ENCODE results near the gene TLL2.

Gene TLL2

DNA sequence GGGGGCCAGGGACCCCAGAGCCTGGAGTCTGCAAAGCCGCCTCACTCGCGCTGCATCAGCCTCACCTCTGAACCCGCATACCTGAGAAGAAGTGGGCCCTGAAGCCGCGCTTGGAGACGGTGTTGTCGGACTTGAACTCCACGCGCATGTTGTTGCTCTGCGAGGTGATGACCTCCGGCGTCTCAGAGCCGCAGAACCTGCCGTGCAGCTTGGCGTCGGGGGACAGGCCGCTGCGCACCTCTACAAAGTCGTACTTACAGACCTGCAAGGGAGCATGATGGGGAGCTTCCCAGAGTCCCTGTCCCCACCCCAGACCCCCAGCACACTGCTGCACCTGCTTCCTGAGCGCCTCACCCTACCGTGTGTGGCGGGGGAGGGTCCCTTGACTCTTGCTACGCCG, 129.2 kb downstream of the TLL2 start:
- DNase-seq: no peak

DNA sequence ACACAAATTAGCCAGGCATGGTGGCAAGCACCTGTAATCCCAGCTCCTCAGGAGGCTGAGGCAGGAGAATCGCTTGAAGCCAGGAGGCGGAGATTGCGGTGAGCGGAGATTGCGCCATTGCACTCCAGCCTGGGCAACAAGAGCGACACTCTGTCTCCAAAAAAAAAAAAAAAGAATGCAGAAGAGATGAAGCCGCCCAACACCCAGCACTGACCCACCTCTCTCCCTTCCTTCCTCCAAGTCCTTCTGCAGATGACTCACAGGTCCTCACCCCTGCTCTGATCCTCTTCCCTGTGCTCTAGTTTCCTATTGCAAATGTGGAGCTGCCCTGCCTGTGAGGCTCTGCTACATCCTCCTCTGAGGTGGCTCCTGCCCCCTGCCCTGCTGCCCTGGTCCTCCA, 132.9 kb downstream of the TLL2 start:
- DNase-seq: no peak

DNA sequence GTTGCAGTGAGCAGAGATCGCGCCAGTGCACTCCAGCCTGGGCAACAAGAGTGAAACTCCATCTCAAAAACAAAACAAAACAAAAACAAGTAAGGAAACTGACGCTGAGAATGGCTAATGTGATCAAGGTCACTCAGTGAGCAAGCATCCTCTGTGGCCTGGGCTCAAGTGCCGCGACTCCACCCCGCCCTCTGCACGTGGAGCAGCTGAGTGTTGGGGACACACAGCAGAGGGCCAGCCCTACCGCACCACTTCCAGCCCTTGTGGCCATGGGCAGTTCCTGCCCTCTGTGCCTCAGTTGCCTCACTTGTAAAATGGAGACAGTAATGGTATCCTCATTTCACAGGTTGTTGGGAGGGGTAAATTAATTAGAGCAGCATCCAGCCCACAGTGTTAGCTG, 134.0 kb downstream of the TLL2 start:
- no peak for DNase-seq

DNA sequence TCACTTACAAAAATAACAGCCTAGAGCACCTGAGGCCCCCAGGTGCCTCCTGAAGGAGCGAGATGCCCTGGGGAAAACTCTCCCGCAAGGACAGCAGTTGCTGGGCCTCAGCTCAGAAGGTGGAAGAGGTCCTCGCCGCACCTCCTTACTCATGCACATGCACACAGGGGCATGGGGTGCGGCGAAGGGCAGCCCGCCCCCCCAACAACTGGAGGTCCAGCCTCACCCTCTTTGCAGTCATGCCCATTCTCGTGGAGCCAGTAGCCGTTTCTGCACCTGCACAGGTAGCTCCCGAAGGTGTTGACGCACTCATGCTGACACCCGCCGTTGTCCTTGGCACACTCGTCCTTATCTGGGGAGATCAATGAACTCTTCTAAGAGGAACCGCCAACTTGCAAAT, 135.0 kb downstream of the TLL2 start:
- DNase-seq: no peak

DNA sequence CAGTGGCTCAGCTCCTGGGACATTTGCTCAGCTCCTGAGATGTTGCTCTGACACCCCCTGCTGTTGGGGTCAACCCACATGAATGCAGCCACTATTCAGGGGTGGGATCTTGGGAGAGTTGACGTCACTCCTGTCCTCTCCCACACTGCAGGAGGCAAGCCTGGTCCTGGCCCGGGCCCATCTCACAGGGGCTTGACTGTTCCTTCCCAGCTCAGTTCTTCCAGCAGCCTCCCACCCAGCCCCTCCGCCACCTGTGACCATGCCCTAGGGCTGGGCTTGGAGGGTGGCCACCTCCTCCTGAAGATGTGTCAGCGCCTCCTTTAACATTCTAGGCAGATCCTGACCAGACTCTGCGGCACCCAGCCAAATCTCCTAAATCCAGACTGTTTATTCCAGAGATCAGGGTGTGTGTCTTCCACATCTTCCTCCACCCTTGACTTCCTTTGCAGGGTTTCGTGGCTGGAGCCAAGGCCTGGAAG, 135.9 kb downstream of the TLL2 start:
- no peak for DNase-seq

DNA sequence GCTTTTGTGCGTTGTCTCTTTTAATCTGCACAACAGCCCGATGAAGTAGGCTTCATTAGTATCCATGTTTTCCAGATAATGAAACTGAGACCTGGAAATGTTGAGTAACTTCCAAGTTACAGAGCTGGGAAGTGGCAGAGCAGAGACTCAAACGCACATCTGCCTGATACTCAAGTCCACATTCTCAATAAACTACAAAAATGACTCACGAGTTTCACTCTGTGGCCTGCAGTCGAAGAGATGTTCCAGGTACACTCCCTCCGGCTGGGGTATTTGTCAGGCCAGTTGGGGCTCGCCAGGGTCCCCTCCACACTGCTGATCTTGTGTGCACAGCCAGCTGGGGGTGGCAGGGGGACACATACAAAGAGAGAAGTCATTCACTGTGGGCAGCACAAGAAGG, 137.2 kb downstream of the TLL2 start:
- no peak for DNase-seq

DNA sequence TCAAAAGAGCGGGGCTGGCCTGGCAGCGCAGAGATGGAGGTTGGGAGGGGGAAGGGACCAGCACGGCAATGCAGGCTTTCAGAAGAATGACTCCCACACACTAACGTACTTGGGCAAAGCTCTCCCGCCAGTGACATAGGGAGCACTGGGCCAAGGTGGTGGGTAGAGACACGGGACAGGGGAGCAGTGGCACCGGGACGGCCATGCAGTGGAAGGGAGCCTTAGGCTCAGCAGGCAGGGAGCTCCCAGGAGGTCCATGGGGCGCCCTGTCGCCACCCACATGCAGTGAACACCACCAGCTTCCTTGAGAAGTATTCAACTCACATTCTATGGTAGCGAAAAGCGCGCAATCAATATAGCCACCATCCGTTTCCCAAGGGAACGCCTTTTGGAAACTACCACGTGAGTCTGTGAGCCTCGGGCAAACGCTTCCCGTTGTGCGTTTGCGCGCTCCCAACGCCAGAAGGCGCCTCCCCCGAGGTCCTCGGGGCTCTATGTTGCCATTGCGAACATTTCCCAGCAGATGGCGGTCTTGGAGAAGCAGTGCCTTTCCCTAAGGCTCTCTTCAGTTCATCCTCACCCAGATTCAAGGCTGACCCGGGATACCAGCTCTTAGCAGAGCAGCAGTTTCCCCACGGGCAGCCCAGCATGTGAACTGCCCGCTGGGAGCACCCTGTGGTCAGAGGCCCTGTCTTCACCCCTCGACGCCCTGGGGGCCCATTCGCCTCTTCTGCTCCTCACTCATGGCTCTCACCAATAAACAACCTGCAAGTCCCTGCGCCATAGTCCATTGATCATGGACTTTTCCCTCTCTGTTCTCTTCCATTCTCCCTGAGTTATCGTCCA, 138.5 kb downstream of the TLL2 start:
- peak; percentile 83 to 88 for DNase-seq

DNA sequence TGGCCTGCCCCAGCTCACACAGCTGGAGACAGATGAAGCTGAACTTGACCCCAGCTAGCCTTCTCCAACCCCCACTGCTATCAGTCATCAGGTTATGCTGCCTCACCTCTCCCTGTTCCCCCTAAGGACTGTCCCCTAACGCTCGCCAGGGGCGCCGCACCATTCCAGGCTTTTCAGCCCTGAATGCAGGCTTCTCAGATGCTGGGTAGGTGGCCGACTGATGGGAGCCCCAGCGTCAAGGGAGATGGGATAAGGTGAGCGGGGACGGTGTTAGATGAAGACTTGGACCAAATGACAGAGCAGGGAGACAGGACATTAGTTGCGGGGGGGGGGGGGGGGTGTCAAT, 139.1 kb downstream of the TLL2 start:
- no peak for DNase-seq

DNA sequence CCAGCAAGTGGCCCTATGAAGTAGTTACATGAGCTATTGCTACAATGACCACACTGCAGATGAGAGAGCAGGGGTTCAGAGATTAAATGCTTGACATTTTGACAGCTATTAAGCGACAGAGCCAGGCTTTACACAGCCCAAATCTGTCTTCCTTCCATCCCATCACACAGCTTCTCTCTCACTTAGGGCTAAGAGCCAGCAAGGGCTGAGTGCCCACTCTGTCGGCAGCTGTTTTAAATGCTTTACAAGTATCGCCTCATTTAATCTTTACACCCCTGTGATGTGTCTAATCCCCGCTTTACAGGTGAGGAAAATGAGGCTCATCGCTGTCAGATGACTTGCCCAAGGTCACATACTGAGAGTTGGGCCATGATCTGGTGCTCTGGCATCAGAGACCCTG, 139.7 kb downstream of the TLL2 start:
- DNase-seq: no peak

DNA sequence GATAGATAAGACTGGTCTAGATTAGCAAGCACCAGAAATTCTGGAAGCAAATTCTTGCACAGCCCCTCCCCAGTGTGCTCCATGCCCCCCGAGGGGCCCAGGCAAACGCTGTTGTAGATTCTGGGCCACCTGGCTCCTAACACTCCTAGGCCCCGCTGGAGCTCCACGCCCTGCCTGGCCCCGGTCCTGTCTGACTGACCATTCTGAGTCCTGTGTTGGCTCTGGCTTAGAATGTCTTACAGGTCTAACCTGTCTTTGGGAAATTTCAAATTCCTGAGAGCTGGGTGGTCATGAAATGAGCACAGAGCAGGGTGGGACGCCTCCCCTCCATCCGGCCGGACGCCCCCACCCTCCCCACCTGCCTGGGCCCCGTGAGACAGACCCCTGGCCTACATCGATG, 142.4 kb downstream of the TLL2 start:
- no peak for DNase-seq

DNA sequence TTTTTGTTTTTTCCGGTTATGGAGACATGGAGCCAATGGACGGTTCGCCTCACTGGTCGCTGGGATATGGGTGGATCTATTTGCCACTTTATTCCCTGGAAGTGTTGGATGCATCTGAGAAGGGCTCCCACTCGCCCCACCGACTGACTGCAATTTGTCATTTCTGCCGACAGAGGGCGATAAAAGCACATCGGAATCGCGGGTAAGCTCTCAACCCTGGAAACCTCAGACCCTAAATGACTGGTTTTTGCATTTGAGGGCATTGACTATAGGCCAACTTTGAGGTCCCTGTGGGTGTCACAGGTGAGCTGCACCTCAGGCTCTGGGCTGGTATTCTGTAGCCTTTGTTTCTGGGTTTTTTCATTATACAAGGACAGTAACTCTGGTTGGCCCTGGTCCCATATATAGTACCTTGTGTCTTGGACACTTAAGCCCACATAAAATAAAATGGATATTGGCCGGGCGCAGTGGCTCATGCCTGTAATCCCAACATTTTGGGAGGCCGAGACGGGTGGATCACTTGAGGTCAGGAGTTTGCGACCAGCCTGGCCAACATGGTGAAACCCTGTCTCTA, 143.1 kb downstream of the TLL2 start:
- peak; percentile 58 to 61 for DNase-seq

DNA sequence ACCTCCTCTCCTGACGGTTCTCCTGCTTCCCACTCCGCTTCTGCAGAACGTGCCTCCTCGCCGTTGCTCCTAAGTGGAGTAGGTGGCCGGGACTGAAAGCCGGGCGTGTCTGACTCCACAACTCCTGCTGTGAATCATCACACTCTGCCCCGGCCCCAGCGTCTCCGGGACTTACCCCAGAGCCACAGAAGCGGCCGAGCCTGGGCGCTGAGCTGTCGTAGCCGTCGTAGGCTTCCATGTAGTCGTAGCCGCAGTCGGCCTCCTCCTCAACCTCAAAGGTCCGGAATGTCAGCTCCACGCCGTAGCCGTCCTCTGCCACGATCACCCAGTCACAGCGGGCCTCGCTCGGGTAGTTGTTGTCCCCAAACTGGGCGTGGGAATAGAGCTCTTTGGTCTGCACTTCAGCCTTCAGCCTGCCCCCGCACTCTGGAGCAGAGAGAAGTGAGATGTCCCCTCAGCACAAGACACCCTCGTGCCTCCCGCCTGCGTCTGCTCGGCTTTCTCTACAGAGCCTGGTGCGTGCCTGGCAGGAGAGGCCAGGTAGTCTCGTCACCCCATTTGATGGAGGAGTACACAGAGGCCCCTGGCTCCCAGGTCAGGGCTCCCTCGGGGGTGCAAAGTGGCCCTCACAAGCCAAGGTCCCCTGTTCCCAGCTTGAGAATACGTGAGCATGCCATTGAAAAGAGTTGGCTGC, 143.7 kb downstream of the TLL2 start:
- DNase-seq: no peak

DNA sequence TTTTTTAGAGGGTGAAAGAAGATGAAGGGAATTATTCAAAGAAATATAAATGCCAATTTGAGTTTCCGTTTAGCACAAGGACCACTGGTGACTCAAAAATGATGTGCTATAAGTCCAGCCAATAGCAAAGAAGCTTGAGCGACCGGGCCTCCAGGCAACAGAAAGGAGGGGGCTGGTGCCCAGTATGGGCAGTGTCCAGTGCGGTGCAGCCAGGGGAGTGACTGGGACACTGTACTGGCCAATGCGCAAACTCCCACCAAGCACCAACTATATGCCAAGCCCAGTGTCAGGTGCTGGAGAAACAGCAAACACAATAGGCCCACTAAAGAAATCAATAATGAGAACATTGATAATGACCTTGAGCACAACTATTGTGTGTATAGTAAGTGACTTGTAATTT, 144.8 kb downstream of the TLL2 start:
- DNase-seq: no peak

DNA sequence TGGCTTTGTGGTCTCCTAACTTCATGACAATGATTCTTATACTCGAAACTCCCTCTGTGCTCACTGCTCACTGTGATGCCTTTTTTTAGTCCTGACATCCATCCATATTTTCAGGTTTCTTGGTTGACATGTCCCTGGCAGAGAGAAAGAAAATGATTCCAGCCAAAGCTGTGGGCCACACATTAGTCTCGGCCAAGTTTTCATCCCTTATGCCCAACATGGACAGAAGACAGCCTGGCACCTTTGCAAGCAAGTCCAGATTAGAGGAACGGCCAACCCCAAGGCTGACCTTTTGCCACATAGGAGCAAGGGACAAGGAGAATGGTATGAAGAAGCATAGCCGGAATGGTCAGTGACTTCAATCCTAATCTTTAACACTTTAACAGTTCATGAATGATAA, 146.3 kb downstream of the TLL2 start:
- DNase-seq: no peak

DNA sequence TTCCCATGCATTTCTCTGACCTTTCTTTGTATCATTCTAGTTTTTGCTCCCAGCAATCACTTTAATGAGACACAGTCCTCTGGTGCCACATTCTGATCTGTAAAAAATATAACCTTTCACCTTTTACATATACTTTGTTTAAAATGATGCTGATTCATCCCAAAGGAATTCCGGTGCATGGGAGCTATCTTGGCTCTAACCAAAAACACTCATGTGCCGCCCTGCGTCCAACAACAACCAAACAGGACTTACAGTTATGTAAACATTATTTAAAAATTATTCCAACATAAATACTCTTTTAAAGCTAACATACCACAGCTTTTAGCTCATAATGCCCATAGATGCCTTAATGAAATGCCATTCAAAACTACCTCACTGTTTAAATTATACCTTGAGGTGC, 147.2 kb downstream of the TLL2 start:
- DNase-seq: no peak

DNA sequence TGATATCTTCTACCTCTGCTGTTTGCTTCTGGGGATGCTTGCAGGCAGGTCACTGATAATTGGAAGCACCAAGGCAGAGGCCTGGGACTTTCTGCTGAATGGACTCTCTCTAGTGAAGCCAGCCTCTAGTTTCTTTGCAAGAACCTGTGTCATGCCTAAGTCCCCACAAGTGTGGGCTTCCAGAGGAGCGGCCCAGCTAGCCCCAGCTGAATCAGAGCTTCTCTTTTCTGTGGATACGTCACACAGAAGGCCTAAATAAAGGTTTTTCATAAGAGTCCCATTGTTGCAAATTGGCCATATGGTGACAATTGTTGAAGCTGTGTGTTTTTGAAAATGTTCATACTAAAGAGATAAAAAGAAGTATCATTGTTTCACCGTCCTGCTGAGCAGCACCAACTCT, 148.2 kb downstream of the TLL2 start:
- no peak for DNase-seq

DNA sequence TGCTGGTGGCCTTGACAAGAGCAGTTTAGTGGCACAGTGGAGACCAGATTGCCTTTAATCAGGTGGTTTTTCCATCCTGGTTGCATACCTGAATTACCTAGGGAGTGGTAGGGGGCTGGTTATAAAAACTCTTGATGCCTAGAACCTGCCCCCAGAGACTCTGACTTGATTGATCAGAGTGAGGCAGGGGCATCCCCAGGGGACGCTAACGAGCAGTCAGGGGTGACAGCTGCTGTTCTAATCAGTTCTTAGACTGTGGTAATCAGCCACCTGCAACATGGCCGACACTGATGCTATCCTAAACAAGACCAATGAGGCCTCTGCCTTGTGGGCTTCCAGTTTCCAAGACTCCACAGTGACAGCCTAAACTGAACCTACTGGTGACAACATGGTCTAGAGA, 153.0 kb downstream of the TLL2 start:
- DNase-seq: no peak

DNA sequence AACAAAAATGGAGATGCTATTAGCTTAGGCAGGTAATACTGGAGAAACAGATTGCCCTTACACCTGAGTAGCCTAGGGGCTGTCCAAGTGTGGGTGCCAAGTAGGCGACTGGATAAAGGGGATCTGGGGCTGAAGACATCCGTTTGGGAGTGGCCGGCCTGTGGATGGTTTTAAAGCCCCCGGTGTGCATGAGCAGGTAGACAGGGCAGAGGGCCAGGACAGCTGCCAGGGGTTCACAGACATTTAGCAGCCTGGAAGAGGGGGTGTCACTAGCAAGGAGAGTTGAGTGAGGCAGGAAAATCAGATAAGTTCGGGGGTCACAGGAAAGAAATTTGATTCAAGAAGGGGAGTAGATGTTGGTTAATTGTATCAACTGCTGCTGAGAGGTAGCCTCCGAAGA, 153.4 kb downstream of the TLL2 start:
- DNase-seq: no peak

DNA sequence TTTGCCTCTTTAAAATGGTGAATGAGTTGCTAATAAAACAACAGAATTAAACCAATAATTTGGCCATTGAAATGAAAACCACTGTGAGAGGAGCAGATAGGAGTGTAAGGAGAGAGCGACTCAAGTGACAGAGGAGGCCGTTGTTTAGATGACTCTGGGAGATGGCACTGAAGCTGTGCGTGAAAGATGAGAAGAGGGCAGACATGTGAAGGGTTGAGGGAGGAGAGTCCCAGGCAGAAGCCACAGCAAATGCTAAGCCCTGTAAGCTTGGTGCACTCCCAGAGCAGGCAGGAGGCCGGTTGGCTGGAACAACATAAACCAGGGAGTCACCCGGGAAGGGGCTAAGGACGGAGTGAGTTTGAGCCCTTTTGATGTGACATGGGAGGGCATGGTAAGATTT, 154.1 kb downstream of the TLL2 start:
- DNase-seq: no peak

DNA sequence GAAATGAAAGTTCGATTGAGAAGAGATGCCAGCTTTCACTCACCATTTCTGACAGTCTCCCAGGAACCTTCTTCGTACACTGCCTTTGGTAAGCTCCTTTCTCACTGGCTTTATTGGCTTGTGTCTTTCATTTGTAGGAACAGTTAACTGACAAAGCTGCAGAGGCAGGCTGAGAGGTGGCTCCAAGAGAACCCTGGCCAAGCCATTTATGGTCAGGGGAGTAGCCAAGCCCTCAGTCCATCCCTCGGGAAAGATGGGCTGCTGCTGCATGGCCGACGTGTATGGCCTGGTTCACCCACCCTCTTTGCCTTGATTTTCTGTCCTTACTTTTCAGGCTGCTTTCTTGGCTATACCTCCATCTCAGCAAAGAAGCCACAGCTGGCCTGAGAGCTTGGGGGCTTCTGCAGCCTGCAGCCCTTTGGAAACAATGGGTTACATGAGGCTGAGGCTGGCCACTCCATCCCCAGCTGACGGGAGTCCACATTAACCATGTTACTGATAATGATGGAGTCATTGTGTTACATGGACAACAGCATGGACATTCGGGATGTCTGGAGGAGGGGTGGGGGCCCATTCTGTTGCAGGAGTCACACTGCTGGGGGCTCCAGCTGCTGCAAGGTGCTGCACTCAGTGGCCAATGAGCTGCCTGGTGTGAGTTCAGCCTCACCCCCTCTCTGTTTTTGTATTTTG, 154.7 kb downstream of the TLL2 start, which contains the start of gene OPALIN:
Gene OPALIN, minus strand, starts transcription at position 152 of the 690 bp plus-strand sequence. Its CDS starts 106 bp downstream, at position 46.
- no peak for DNase-seq

DNA sequence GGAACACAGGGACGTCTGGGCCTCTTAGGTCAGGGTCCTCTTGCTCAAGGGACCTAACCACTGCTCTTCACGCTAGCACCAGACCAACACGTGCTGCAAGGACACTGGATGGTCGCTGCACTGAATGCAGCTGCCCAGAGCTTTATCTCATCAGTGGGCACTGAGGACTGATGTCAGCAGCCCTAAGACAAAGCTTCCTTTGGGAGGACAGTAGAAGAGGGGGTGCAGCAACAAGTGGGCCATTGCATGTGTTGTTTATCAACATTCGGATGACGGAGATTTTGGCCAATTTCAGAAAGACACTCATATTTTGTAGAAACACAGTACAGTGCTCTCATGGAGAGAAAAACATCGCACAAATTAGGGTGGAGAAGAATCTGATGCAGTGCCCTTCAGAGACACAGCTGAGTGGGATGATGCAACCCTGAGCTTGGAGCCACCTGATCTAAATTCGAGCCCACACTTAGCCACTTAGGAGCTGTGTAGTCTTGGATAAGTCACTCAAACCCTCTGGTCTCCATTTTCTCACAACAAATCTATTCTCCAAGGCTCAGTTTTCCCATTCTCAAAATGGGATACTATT, 156.6 kb downstream of the TLL2 start:
- DNase-seq: no peak

DNA sequence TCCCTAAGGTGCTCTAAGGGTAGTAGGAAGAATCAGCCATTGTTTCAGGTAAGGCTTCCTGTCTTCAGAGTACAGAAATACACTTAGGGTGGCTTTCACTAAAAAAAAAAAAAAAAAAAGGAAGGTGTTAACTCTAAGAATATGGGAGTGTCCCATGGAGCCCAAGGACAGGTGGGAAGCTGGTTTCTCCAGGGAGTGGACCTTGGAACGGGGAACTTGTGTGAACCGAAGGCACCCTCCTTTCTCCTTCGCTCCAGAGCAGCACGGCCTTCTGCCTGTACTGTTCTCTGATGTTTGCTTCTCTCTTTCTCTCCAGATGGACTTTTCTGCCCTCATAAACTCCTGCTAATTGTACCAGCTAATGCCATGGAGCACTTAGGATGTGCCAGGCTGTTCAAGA, 161.1 kb downstream of the TLL2 start:
- DNase-seq: no peak

DNA sequence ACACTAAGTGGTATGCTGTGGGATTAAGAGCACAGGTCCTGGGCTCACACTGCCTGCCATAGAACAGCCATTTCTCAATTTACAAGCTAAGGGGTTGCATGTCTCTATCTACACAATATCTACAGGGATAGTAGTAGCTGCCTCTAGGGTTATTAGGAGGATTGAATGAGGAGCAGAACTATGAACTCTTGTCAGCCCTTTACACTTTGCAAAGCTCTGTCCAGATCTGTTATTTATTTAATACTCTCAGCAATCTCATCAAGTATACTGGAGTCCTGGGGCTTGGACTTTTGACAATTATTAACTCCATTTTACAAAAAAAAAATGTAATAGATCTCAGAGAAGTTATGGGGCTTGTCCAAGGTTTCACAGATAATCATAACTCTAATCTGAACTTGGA, 161.7 kb downstream of the TLL2 start:
- DNase-seq: no peak
